ENCODE measurements around the gene MED31.

MED31 gene

GRCh38 chr17:6679241-6679640 lies 27.8 kb upstream of the MED31 start:
- Histone ChIP-seq H3K27me3 (replicated peaks; ENCODE audit: insufficient read depth, low read length) (peaks cover 44% of the 10 kb centered on the region), H3K9me3 (replicated peaks; ENCODE audit: insufficient read depth, low read length) (no peaks in the 10 kb centered on the region), H3K79me2 (ENCODE audit: low read length) (no peaks in the 10 kb centered on the region), H3K4me2 (ENCODE audit: low read depth, low read length) (no peak overlapping the region), H3K9me2 (replicated peaks; ENCODE audit: insufficient read depth, low read length) (no peaks in the 10 kb centered on the region), H3K4me1 (ENCODE audit: low read length) (peaks cover 10% of the 10 kb centered on the region; the same call in 1 of the 2 replicates), H2AFZ (ENCODE audit: low read length) (no peak overlapping the region), H4K20me1 (ENCODE audit: insufficient read depth, low read length) (no peaks in the 10 kb centered on the region), H3K9ac (ENCODE audit: low read length) (no peak overlapping the region), H3K36me3 (replicated peaks; ENCODE audit: insufficient read depth, low read length) (no peaks in the 10 kb centered on the region), H3F3A (ENCODE audit: insufficient read depth, low read length) (no peaks in the 10 kb centered on the region), H3K4me3 (ENCODE audit: low read length) (no peak overlapping the region), H3K27ac (ENCODE audit: low read length) (no peak overlapping the region)
- no peak for TF ChIP-seq EZH2phosphoT487 (IDR thresholded peaks at IDR 0.05; ENCODE audit: low read length)
- TF ChIP-seq CTCF (IDR thresholded peaks at IDR 0.05; ENCODE audit: low read length): no peak
- no peak for TF ChIP-seq EZH2 (optimal IDR thresholded peaks at IDR 0.05; ENCODE audit: low read depth, low read length)
- no peak for DNase-seq

GRCh38 chr17:6677946-6678345 lies 26.5 kb upstream of the MED31 start:
- Histone ChIP-seq H3K4me2 (ENCODE audit: low read depth, low read length) (no peak overlapping the region), H3K9me2 (replicated peaks; ENCODE audit: insufficient read depth, low read length) (no peaks in the 10 kb centered on the region), H3K27ac (ENCODE audit: low read length) (no peak overlapping the region), H4K20me1 (ENCODE audit: insufficient read depth, low read length) (no peaks in the 10 kb centered on the region), H3K4me3 (ENCODE audit: low read length) (no peak overlapping the region), H3K9ac (ENCODE audit: low read length) (no peak overlapping the region), H3K27me3 (replicated peaks; ENCODE audit: insufficient read depth, low read length) (peaks cover 44% of the 10 kb centered on the region), H3K36me3 (replicated peaks; ENCODE audit: insufficient read depth, low read length) (no peaks in the 10 kb centered on the region), H3K9me3 (replicated peaks; ENCODE audit: insufficient read depth, low read length) (no peaks in the 10 kb centered on the region), H2AFZ (ENCODE audit: low read length) (no peak overlapping the region), H3K4me1 (ENCODE audit: low read length) (peaks cover 10% of the 10 kb centered on the region; the same call in 1 of the 2 replicates), H3K79me2 (ENCODE audit: low read length) (no peaks in the 10 kb centered on the region), H3F3A (ENCODE audit: insufficient read depth, low read length) (no peaks in the 10 kb centered on the region)
- no peak for TF ChIP-seq EZH2 (optimal IDR thresholded peaks at IDR 0.05; ENCODE audit: low read depth, low read length)
- no peak for TF ChIP-seq CTCF (IDR thresholded peaks at IDR 0.05; ENCODE audit: low read length)
- no peak for TF ChIP-seq EZH2phosphoT487 (IDR thresholded peaks at IDR 0.05; ENCODE audit: low read length)
- DNase-seq: no peak

GRCh38 chr17:6677158-6677831 lies 25.9 kb upstream of the MED31 start:
- H3K4me1 ChIP-seq (ENCODE audit: low read length): peaks cover 10% of the 10 kb centered on the region; the same call in 1 of the 2 replicates
- H4K20me1 ChIP-seq (ENCODE audit: insufficient read depth, low read length): no peaks in the 10 kb centered on the region
- no peak overlapping the region for H3K4me2 ChIP-seq (ENCODE audit: low read depth, low read length)
- DNase-seq: peak; percentile 43
- no peaks in the 10 kb centered on the region for H3K36me3 ChIP-seq (replicated peaks; ENCODE audit: insufficient read depth, low read length)
- H2AFZ ChIP-seq (ENCODE audit: low read length): no peak overlapping the region
- H3K4me3 ChIP-seq (ENCODE audit: low read length): no peak overlapping the region
- H3K27ac ChIP-seq (ENCODE audit: low read length): no peak overlapping the region
- H3K27me3 ChIP-seq (replicated peaks; ENCODE audit: insufficient read depth, low read length): peaks cover 42% of the 10 kb centered on the region
- H3F3A ChIP-seq (ENCODE audit: insufficient read depth, low read length): no peaks in the 10 kb centered on the region
- TF ChIP-seq CTCF (IDR thresholded peaks at IDR 0.05; ENCODE audit: low read length): no peak
- no peak for TF ChIP-seq EZH2phosphoT487 (IDR thresholded peaks at IDR 0.05; ENCODE audit: low read length)
- TF ChIP-seq EZH2 (optimal IDR thresholded peaks at IDR 0.05; ENCODE audit: low read depth, low read length): no peak
- no peaks in the 10 kb centered on the region for H3K79me2 ChIP-seq (ENCODE audit: low read length)
- no peaks in the 10 kb centered on the region for H3K9me3 ChIP-seq (replicated peaks; ENCODE audit: insufficient read depth, low read length)
- H3K9ac ChIP-seq (ENCODE audit: low read length): no peak overlapping the region
- H3K9me2 ChIP-seq (replicated peaks; ENCODE audit: insufficient read depth, low read length): no peaks in the 10 kb centered on the region

Measured in MM.1S (cell line).